Neural cell (in vitro differentiated cells): ENCODE data around the gene FBXO36. TPM values are rescaled to one million over a fixed set of nuclear protein-coding genes. Genes with fewer than 3 reads are reported as not detected.

ENCODE experiments used
- H2AFZ ChIP-seq: fragments of 200-600, 300-800 bp; sonication (generic), shearing (Covaris generic); 2 replicates; pipeline ENCODE4 v1.6.0; 2014; ENCODE audit warnings: low read depth, mild to moderate bottlenecking, antibody characterized with exemption, low read length, moderate library complexity
- H3F3A ChIP-seq: fragments of 200-600 bp; shearing (Covaris generic); 2 replicates; pipeline ENCODE4 v1.6.1; 2016; ENCODE audit warnings: mild to moderate bottlenecking, moderate library complexity, mixed read lengths, antibody characterized with exemption, low read length; ENCODE audit not compliant: insufficient read depth, poor library complexity, severe bottlenecking
- H3K27ac ChIP-seq: fragments of 200-600, 300-800 bp; sonication (generic), shearing (Covaris generic); 2 replicates; pipeline ENCODE4 v1.5.1; 2014; ENCODE audit warnings: mild to moderate bottlenecking, low read length, moderate library complexity
- H3K27me3 ChIP-seq: fragments of 300-800, 200-600 bp; sonication (generic), shearing (Covaris generic); 2 replicates; pipeline ENCODE4 v1.6.0; 2014; ENCODE audit warnings: mild to moderate bottlenecking, low read depth, low read length, moderate library complexity; ENCODE audit not compliant: insufficient read depth
- H3K36me3 ChIP-seq: fragments of 300-800, 200-600 bp; sonication (generic), shearing (Covaris generic); 2 replicates; pipeline ENCODE4 v1.5.1; 2014; ENCODE audit warnings: mild to moderate bottlenecking, antibody characterized with exemption, low read length, moderate library complexity; ENCODE audit not compliant: insufficient read depth
- H3K4me2 ChIP-seq: fragments of 300-800, 200-600 bp; sonication (generic), shearing (Covaris generic); 2 replicates; pipeline ENCODE4 v1.6.0; 2014; ENCODE audit warnings: mild to moderate bottlenecking, low read length
- H3K4me3 ChIP-seq: fragments of 300-800, 200-600 bp; sonication (generic), shearing (Covaris generic); 2 replicates; pipeline ENCODE4 v1.5.1; 2014; ENCODE audit warnings: mild to moderate bottlenecking, low read length, moderate library complexity
- H3K79me2 ChIP-seq: fragments of 200-600 bp; shearing (Covaris generic); replicated peaks from 2 replicates; pipeline ENCODE4 v1.6.0; 2014; ENCODE audit warnings: mild to moderate bottlenecking, low read length, moderate library complexity; ENCODE audit not compliant: insufficient read depth
- H3K9ac ChIP-seq: fragments of 300-800, 200-600 bp; sonication (generic), shearing (Covaris generic); 2 replicates; pipeline ENCODE4 v1.6.1; 2016; ENCODE audit warnings: mild to moderate bottlenecking, low read length, mixed read lengths
- H3K9me2 ChIP-seq: fragments of 200-600 bp; shearing (Covaris generic); 2 replicates; pipeline ENCODE4 v1.6.1; 2016; ENCODE audit warnings: mild to moderate bottlenecking, low read length, mixed read lengths; ENCODE audit not compliant: insufficient read depth
- H3K9me3 ChIP-seq: fragments of 200-600, 300-800 bp; sonication (generic), shearing (Covaris generic); 2 replicates; pipeline ENCODE4 v1.6.1; 2016; ENCODE audit warnings: mild to moderate bottlenecking, mixed run types, low read length, moderate library complexity, mixed read lengths
- H4K20me1 ChIP-seq: fragments of 200-600 bp; shearing (Covaris generic); 2 replicates; pipeline ENCODE4 v1.6.1; 2016; ENCODE audit warnings: mild to moderate bottlenecking, mixed run types; ENCODE audit not compliant: insufficient read depth
- EP300 ChIP-seq: fragments of 450-650 bp; conservative IDR thresholded peaks from 2 replicates; pipeline ENCODE4 v1.6.1; 2014; ENCODE audit warnings: antibody characterized with exemption, mild to moderate bottlenecking, moderate library complexity; ENCODE audit not compliant: poor library complexity, severe bottlenecking
- EZH2 ChIP-seq: fragments of 200-600, 300-800 bp; shearing (Covaris generic), sonication (generic); IDR thresholded peaks from 2 replicates; pipeline ENCODE4 v1.6.1; 2014; ENCODE audit warnings: antibody characterized with exemption, low read length, borderline replicate concordance, mild to moderate bottlenecking; ENCODE audit not compliant: insufficient read depth, poor library complexity, severe bottlenecking
- MXI1 ChIP-seq: fragments of 450-650 bp; conservative IDR thresholded peaks from 2 replicates; pipeline ENCODE4 v1.6.1; 2014; ENCODE audit warnings: antibody characterized with exemption, mild to moderate bottlenecking; ENCODE audit not compliant: poor library complexity, severe bottlenecking
- POLR2AphosphoS5 ChIP-seq: IDR thresholded peaks from 2 replicates; pipeline ENCODE4 v1.6.1; 2012
- RAD21 ChIP-seq: fragments of 450-650 bp; conservative IDR thresholded peaks from 2 replicates; pipeline ENCODE4 v1.6.1; 2014; ENCODE audit warnings: antibody characterized with exemption, mild to moderate bottlenecking, moderate library complexity
- REST ChIP-seq: IDR thresholded peaks from 2 replicates; pipeline ENCODE4 v1.6.1; 2012; ENCODE audit warnings: borderline replicate concordance
- SMC3 ChIP-seq: fragments of 450-650 bp; conservative IDR thresholded peaks from 2 replicates; pipeline ENCODE4 v1.6.1; 2014; ENCODE audit warnings: antibody characterized with exemption, mild to moderate bottlenecking, moderate library complexity; ENCODE audit not compliant: poor library complexity
- TAF1 ChIP-seq: IDR thresholded peaks from 2 replicates; pipeline ENCODE4 v1.6.1; 2012; ENCODE audit warnings: low read depth
- polyA plus RNA-seq: library from polyadenylated mRNA; depleted of rRNA; stranded (reverse); fragments of >200 nt; gene quantifications from 2 replicates; pipeline ENCODE4 v1.2.3, GENCODE V29; 2014
- TF ChIP-seq, protein P1 (sequence below): fragments of 450-650 bp; IDR thresholded peaks from 2 replicates; pipeline ENCODE4 v1.5.1; 2014; ENCODE audit warnings: antibody characterized with exemption, mild to moderate bottlenecking, moderate library complexity; ENCODE audit not compliant: poor library complexity, severe bottlenecking

Gene FBXO36
- polyA plus RNA-seq, 1 donor from 2014 or later = 6.3 TPM

- no peaks in the 10 kb centered on the region for H4K20me1 ChIP-seq
- peaks cover 76% of the 10 kb centered on the region for H3K79me2 ChIP-seq
- no peaks in the 10 kb centered on the region for H3K36me3 ChIP-seq
- no peak overlapping the region for H3K9ac ChIP-seq
- no peaks in the 10 kb centered on the region for H3K9me3 ChIP-seq
- H3F3A ChIP-seq = no peaks in the 10 kb centered on the region
- H2AFZ ChIP-seq = no peak overlapping the region
- H3K27ac ChIP-seq = no peak overlapping the region
- H3K4me2 ChIP-seq = no peak overlapping the region
- H3K9me2 ChIP-seq = no peaks in the 10 kb centered on the region
- no peak overlapping the region for H3K4me3 ChIP-seq
- TF ChIP-seq MXI1 (no peak), REST (no peak), TAF1 (no peak), SMC3 (no peak), EZH2 (no peak), EP300 (no peak), RAD21 (no peak), POLR2AphosphoS5 (no peak)
- TF ChIP-seq, protein P1, sequence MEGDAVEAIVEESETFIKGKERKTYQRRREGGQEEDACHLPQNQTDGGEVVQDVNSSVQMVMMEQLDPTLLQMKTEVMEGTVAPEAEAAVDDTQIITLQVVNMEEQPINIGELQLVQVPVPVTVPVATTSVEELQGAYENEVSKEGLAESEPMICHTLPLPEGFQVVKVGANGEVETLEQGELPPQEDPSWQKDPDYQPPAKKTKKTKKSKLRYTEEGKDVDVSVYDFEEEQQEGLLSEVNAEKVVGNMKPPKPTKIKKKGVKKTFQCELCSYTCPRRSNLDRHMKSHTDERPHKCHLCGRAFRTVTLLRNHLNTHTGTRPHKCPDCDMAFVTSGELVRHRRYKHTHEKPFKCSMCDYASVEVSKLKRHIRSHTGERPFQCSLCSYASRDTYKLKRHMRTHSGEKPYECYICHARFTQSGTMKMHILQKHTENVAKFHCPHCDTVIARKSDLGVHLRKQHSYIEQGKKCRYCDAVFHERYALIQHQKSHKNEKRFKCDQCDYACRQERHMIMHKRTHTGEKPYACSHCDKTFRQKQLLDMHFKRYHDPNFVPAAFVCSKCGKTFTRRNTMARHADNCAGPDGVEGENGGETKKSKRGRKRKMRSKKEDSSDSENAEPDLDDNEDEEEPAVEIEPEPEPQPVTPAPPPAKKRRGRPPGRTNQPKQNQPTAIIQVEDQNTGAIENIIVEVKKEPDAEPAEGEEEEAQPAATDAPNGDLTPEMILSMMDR = no peak
- H3K27me3 ChIP-seq = no peaks in the 10 kb centered on the region
Measured at GRCh38 chr2:229917793-229918192, 4.5 kb upstream of the FBXO36 start.

- TF ChIP-seq, protein P1 = no peak
- TF ChIP-seq REST (no peak), EP300 (no peak), RAD21 (no peak), MXI1 (no peak), POLR2AphosphoS5 (no peak), EZH2 (no peak), SMC3 (no peak), TAF1 (no peak)
- Histone ChIP-seq H3K79me2 (peaks cover 61% of the 10 kb centered on the region), H3K4me2 (peak overlapping the region; percentile 87), H3K27ac (peak overlapping the region; percentile 99), H3K9me3 (no peaks in the 10 kb centered on the region), H2AFZ (no peak overlapping the region), H3K9me2 (no peaks in the 10 kb centered on the region), H3K4me3 (peak overlapping the region; percentile 85), H3K36me3 (no peaks in the 10 kb centered on the region), H4K20me1 (no peaks in the 10 kb centered on the region), H3K9ac (peak overlapping the region; percentile 98), H3K27me3 (no peaks in the 10 kb centered on the region), H3F3A (peaks cover 3% of the 10 kb centered on the region)
Measured at GRCh38 chr2:229920011-229920641, 2.2 kb upstream of the FBXO36 start.
